ENCODE data around the gene ZBTB38.

GRCh38 chr3:141345528-141345927 is 22.8 kb upstream of the ZBTB38 start:
- TF ChIP-seq, protein P1, sequence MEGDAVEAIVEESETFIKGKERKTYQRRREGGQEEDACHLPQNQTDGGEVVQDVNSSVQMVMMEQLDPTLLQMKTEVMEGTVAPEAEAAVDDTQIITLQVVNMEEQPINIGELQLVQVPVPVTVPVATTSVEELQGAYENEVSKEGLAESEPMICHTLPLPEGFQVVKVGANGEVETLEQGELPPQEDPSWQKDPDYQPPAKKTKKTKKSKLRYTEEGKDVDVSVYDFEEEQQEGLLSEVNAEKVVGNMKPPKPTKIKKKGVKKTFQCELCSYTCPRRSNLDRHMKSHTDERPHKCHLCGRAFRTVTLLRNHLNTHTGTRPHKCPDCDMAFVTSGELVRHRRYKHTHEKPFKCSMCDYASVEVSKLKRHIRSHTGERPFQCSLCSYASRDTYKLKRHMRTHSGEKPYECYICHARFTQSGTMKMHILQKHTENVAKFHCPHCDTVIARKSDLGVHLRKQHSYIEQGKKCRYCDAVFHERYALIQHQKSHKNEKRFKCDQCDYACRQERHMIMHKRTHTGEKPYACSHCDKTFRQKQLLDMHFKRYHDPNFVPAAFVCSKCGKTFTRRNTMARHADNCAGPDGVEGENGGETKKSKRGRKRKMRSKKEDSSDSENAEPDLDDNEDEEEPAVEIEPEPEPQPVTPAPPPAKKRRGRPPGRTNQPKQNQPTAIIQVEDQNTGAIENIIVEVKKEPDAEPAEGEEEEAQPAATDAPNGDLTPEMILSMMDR (IDR thresholded peaks at IDR 0.05) = no peak
- TF ChIP-seq ZFX (IDR thresholded peaks at IDR 0.05; ENCODE audit: borderline replicate concordance) = no peak

Measured in 22Rv1 (cell line).